Endothelial cell of umbilical vein (primary cell): Measurements from ENCODE around the gene ZNF407. TPM values are rescaled to one million over a fixed set of nuclear protein-coding genes. Genes with fewer than 3 reads are reported as not detected.

ENCODE experiments used
- BruUV-seq: library from RNA; stranded (reverse); fragments of 400-500 nt; replicated peaks from 2 replicates; lab custom pipeline; 2021; lab: Mats Ljungman, UMichigan
- CTCF ChIA-PET: fragments of 300-600, 350-600 bp; sonication (Branson Sonifier 250); formaldehyde crosslinking; loops from one replicate; lab custom pipeline; 2021; ENCODE audit warnings: antibody characterized with exemption, inconsistent platforms; lab: Charles Lee
- POLR2A ChIA-PET: fragments of 300-600, 350-600 bp; sonication (Branson Sonifier 250); formaldehyde crosslinking; loops from one replicate; lab custom pipeline; 2021; ENCODE audit warnings: antibody characterized with exemption, inconsistent platforms; lab: Charles Lee
- DNase-seq: peaks from one replicate; pipeline ENCODE4 v3.0.0-alpha.2; 2011; ENCODE audit warnings: low read depth, low spot score
- FAIRE-seq: peaks from 2 replicates; lab custom pipeline; 2011; peaks lifted over from hg19 to GRCh38; lab: Jason Lieb, UNC
- H2AFZ ChIP-seq: 2 replicates; pipeline ENCODE4 v1.6.0; 2012; ENCODE audit warnings: low read depth, low read length, control low read depth, inconsistent platforms
- H3K27ac ChIP-seq: 2 replicates; pipeline ENCODE4 v1.5.1; 2011; ENCODE audit warnings: low read depth, mild to moderate bottlenecking, control low read depth, low read length, moderate library complexity; ENCODE audit not compliant: insufficient read depth
- H3K27me3 ChIP-seq, 2 experiments: 2 replicates each; pipeline versions ENCODE4 v1.6.0 to v1.6.1; 2011; ENCODE audit warnings: low read length in 2 of 2, mixed read lengths in 1 of 2; ENCODE audit not compliant: control insufficient read depth in 2 of 2, insufficient read depth in 2 of 2
- H3K36me3 ChIP-seq, 2 experiments: 2 replicates in 1 of 2; 3 replicates in 1 of 2; pipeline ENCODE4 v1.5.1; 2011; ENCODE audit warnings: low read length in 2 of 2, mild to moderate bottlenecking in 1 of 2, moderate library complexity in 1 of 2; ENCODE audit not compliant: control insufficient read depth in 2 of 2, insufficient read depth in 2 of 2; ENCODE audit errors: extremely low read depth in 1 of 2
- H3K4me1 ChIP-seq: 3 replicates; pipeline ENCODE4 v1.5.1; 2011; ENCODE audit warnings: mild to moderate bottlenecking, low read length; ENCODE audit not compliant: control insufficient read depth, insufficient read depth; ENCODE audit errors: extremely low read depth
- H3K4me2 ChIP-seq: 2 replicates; pipeline ENCODE4 v1.6.1; 2011; ENCODE audit warnings: low read length, control low read depth, mixed read lengths; ENCODE audit not compliant: insufficient read depth
- H3K4me3 ChIP-seq, 3 experiments: fragments of 200-600 bp in 1 of 3; sonication (generic), shearing (Covaris generic) in 1 of 3; replicated peaks in 1 of 3; 2 replicates each; pipeline ENCODE4 v1.5.1; 2011 to 2016; ENCODE audit warnings: control low read depth in 3 of 3, low read length in 3 of 3, mild to moderate bottlenecking in 2 of 3, inconsistent platforms in 1 of 3, low read depth in 1 of 3, moderate library complexity in 1 of 3; ENCODE audit not compliant: insufficient read depth in 1 of 3
- H3K79me2 ChIP-seq: 2 replicates; pipeline ENCODE4 v1.6.0; 2012; ENCODE audit warnings: low read length, inconsistent platforms; ENCODE audit not compliant: control insufficient read depth, insufficient read depth
- H3K9ac ChIP-seq: replicated peaks from 2 replicates; pipeline ENCODE3; 2011; ENCODE audit warnings: low read length, control low read depth; ENCODE audit not compliant: insufficient read depth; ENCODE audit errors: extremely low read depth
- H3K9me1 ChIP-seq: replicated peaks from 3 replicates; pipeline ENCODE4 v1.6.0; 2011; ENCODE audit warnings: mild to moderate bottlenecking, low read length; ENCODE audit not compliant: control insufficient read depth, insufficient read depth; ENCODE audit errors: extremely low read depth
- H3K9me3 ChIP-seq: replicated peaks from 2 replicates; pipeline ENCODE4 v1.5.1; 2012; ENCODE audit warnings: low read length, inconsistent platforms; ENCODE audit not compliant: control insufficient read depth, insufficient read depth
- H4K20me1 ChIP-seq: replicated peaks from 2 replicates; pipeline ENCODE3; 2011; ENCODE audit warnings: mild to moderate bottlenecking, low read length; ENCODE audit not compliant: control insufficient read depth, insufficient read depth; ENCODE audit errors: extremely low read depth
- EZH2 ChIP-seq: IDR thresholded peaks from 2 replicates; pipeline ENCODE4 v1.6.1; 2012; ENCODE audit warnings: borderline replicate concordance, low read depth, mild to moderate bottlenecking, moderate library complexity, low read length, inconsistent platforms; ENCODE audit not compliant: severe bottlenecking
- FOS ChIP-seq: IDR thresholded peaks from 2 replicates; pipeline ENCODE4 v1.6.1; 2011; ENCODE audit warnings: mild to moderate bottlenecking, low read length, moderate library complexity, borderline replicate concordance; ENCODE audit not compliant: insufficient read depth
- GATA2 ChIP-seq: IDR thresholded peaks from 2 replicates; pipeline ENCODE4 v1.7.0; 2011; ENCODE audit warnings: low read depth, mild to moderate bottlenecking, moderate library complexity, mixed read lengths, low read length; ENCODE audit not compliant: insufficient read length, insufficient read depth
- JUN ChIP-seq: IDR thresholded peaks from 2 replicates; pipeline ENCODE4 v1.6.1; 2011; ENCODE audit warnings: borderline replicate concordance, low read depth; ENCODE audit not compliant: insufficient read length, insufficient read depth
- MAX ChIP-seq: IDR thresholded peaks from 2 replicates; pipeline ENCODE4 v1.6.1; 2011; ENCODE audit not compliant: insufficient read depth, insufficient read length
- MYC ChIP-seq: IDR thresholded peaks from one replicate; pipeline ENCODE4 v1.6.1; 2011; ENCODE audit warnings: mild to moderate bottlenecking, low read depth, low read length
- POLR2A ChIP-seq: IDR thresholded peaks from 2 replicates; pipeline ENCODE4 v1.6.1; 2012; ENCODE audit warnings: low read depth, mild to moderate bottlenecking, control low read depth, low read length
- POLR2AphosphoS5 ChIP-seq: IDR thresholded peaks from 2 replicates; pipeline ENCODE4 v1.6.1; 2012; ENCODE audit warnings: low read depth, mild to moderate bottlenecking, control low read depth, low read length, moderate library complexity; ENCODE audit not compliant: insufficient read depth
- dilution Hi-C: fragments of 300-500 bp; cut with MboI; formaldehyde crosslinking; loops from one replicate; pipeline ENCODE4 v1.15.0; 2019; ENCODE audit warnings: low sequenced_read_pairs; ENCODE audit not compliant: extremely low pct_ligation_motif_present
- intact Hi-C: fragments of 100-400 bp; cut with micrococcal nuclease; formaldehyde crosslinking; loops from one replicate; pipeline ENCODE4 v1.10.0; 2022
- polyA plus RNA-seq, 4 experiments: library from polyadenylated mRNA; depleted of rRNA in 3 of 4; stranded (reverse) in 3 of 4; unstranded in 1 of 4; fragments of >200 nt; gene quantifications; 2 replicates each; pipeline versions ENCODE4 v1.2.1 to v1.2.3, GENCODE V29; 2011 to 2012; ENCODE audit warnings: missing spikeins in 1 of 4
- total RNA-seq: library from RNA; stranded (reverse); gene quantifications from 2 replicates; pipeline ENCODE4 v1.2.3, GENCODE V29; 2021
- TF ChIP-seq, protein P1 (sequence below), 2 donors: IDR thresholded peaks; 1 replicate in 1 of 2; 2 replicates in 1 of 2; pipeline ENCODE4 v1.5.1; 2011; ENCODE audit warnings: low read length in 2 of 2, mild to moderate bottlenecking in 2 of 2, moderate library complexity in 2 of 2, control low read depth in 1 of 2, inconsistent platforms in 1 of 2, low read depth in 1 of 2; ENCODE audit not compliant: insufficient read depth in 1 of 2; ENCODE audit errors: extremely low read depth in 1 of 2

ZNF407 gene
- total and polyA plus RNA-seq, 2 donors (not counting 3 experiments of a cell fraction or from before 2014, with no cell fraction given), result 3.8 to 20.1 TPM

GRCh38 chr18:75003039-75003438 is 405.4 kb downstream of the ZNF407 start:
- Histone ChIP-seq H3K27me3 (no peaks in the 10 kb centered on the region), H4K20me1 (no peaks in the 10 kb centered on the region), H3K4me1 (no peaks in the 10 kb centered on the region), H3K36me3 (no peaks in the 10 kb centered on the region), H3K9me1 (no peaks in the 10 kb centered on the region), H3K4me2 (no peak overlapping the region), H3K9ac (no peak overlapping the region), H3K27ac (no peak overlapping the region), H2AFZ (no peak overlapping the region), H3K9me3 (no peaks in the 10 kb centered on the region), H3K79me2 (no peaks in the 10 kb centered on the region), H3K4me3 (no peak overlapping the region)
- dilution Hi-C loops, result no loop called here
- intact Hi-C loops, result no loop called here
- DNase-seq, result peak; percentile 30
- POLR2A ChIA-PET, result no interaction called here
- BruUV-seq, result no TSS peak
- CTCF ChIA-PET, result no interaction called here
- no peak for TF ChIP-seq POLR2A
- no peak for TF ChIP-seq POLR2AphosphoS5
- TF ChIP-seq GATA2, result no peak
- TF ChIP-seq MYC, result no peak
- TF ChIP-seq JUN, result no peak
- no peak for TF ChIP-seq MAX
- TF ChIP-seq EZH2, result no peak
- TF ChIP-seq, protein P1, sequence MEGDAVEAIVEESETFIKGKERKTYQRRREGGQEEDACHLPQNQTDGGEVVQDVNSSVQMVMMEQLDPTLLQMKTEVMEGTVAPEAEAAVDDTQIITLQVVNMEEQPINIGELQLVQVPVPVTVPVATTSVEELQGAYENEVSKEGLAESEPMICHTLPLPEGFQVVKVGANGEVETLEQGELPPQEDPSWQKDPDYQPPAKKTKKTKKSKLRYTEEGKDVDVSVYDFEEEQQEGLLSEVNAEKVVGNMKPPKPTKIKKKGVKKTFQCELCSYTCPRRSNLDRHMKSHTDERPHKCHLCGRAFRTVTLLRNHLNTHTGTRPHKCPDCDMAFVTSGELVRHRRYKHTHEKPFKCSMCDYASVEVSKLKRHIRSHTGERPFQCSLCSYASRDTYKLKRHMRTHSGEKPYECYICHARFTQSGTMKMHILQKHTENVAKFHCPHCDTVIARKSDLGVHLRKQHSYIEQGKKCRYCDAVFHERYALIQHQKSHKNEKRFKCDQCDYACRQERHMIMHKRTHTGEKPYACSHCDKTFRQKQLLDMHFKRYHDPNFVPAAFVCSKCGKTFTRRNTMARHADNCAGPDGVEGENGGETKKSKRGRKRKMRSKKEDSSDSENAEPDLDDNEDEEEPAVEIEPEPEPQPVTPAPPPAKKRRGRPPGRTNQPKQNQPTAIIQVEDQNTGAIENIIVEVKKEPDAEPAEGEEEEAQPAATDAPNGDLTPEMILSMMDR (IDR thresholded peaks at IDR 0.05; ENCODE audit: extremely low read depth in 1 of 2, insufficient read depth in 1 of 2, low read depth in 1 of 2, low read length in 2 of 2), result no peak
- no peak for TF ChIP-seq FOS
- no peak for FAIRE-seq
